Measurements from ENCODE around the gene MAPK4.
"Not testable (repeated sequence)": the region's sequence is repeated elsewhere in the genome, so short reads cannot be mapped to it uniquely, and the experiment has no call there.

The MAPK4 gene

GRCh38 chr18:50559752-50560680, at the start of gene MAPK4:
MAPK4 (plus strand) TSS chr18:50560087; CDS start chr18:50663959, 103,872 bp downstream.
- Histone ChIP-seq H3K27ac (ENCODE audit: low read length) (peak within 1 kb of the TSS; percentile 55), H3K4me3 (ENCODE audit: low read length in 2 of 2) (peak within 1 kb of the TSS; percentile 81 to 82), H3K36me3 (ENCODE audit: control insufficient read depth in 2 of 2, insufficient read depth in 2 of 2, low read length in 2 of 2) (no peaks in the 10 kb centered on the region), H3K4me1 (ENCODE audit: control insufficient read depth, insufficient read depth, low read length) (peaks cover 20% of the 10 kb centered on the region), H3K27me3 (ENCODE audit: control insufficient read depth in 1 of 2, insufficient read depth in 2 of 2, low read length in 2 of 2) (peaks cover 0 to 2% of the 10 kb centered on the region in 2 donors), H3K9ac (ENCODE audit: low read length in 2 of 2) (peak within 1 kb of the TSS; percentile 76 to 86), H3K9me3 (ENCODE audit: control insufficient read depth in 2 of 2, low read length in 2 of 2) (peaks cover 5 to 6% of the 10 kb centered on the region in 2 donors)

- H3K4me1 ChIP-seq (ENCODE audit: control insufficient read depth, insufficient read depth, low read length); H3K27ac ChIP-seq (ENCODE audit: low read length); H3K36me3 ChIP-seq (ENCODE audit: control insufficient read depth in 2 of 2, insufficient read depth in 2 of 2, low read length in 2 of 2); H3K4me3 ChIP-seq (ENCODE audit: low read length in 2 of 2); H3K9me3 ChIP-seq (ENCODE audit: control insufficient read depth in 2 of 2, low read length in 2 of 2); H3K27me3 ChIP-seq (ENCODE audit: control insufficient read depth in 1 of 2, insufficient read depth in 2 of 2, low read length in 2 of 2); H3K9ac ChIP-seq (ENCODE audit: low read length in 2 of 2): not testable (repeated sequence)
Observed at GRCh38 chr18:50517277-50517676, 42.6 kb upstream of the MAPK4 start.

GRCh38 chr18:50518787-50519546, 40.9 kb upstream of the MAPK4 start:
- no peaks in the 10 kb centered on the region for H3K27me3 ChIP-seq (ENCODE audit: control insufficient read depth in 1 of 2, insufficient read depth in 2 of 2, low read length in 2 of 2)
- no peaks in the 10 kb centered on the region for H3K36me3 ChIP-seq (ENCODE audit: control insufficient read depth in 2 of 2, insufficient read depth in 2 of 2, low read length in 2 of 2)
- H3K9me3 ChIP-seq (ENCODE audit: control insufficient read depth in 2 of 2, low read length in 2 of 2) = no peaks in the 10 kb centered on the region
- H3K4me1 ChIP-seq (ENCODE audit: control insufficient read depth, insufficient read depth, low read length) = no peaks in the 10 kb centered on the region
- H3K27ac ChIP-seq (ENCODE audit: low read length) = no peak overlapping the region
- H3K4me3 ChIP-seq (ENCODE audit: low read length in 2 of 2) = no peak overlapping the region
- no peak overlapping the region for H3K9ac ChIP-seq (ENCODE audit: low read length in 2 of 2)

GRCh38 chr18:50523165-50523564, 36.7 kb upstream of the MAPK4 start:
- Histone ChIP-seq H3K9me3 (ENCODE audit: control insufficient read depth in 2 of 2, low read length in 2 of 2) (no peaks in the 10 kb centered on the region), H3K36me3 (ENCODE audit: control insufficient read depth in 2 of 2, insufficient read depth in 2 of 2, low read length in 2 of 2) (no peaks in the 10 kb centered on the region), H3K4me3 (ENCODE audit: low read length in 2 of 2) (no peak overlapping the region), H3K9ac (ENCODE audit: low read length in 2 of 2) (no peak overlapping the region), H3K27ac (ENCODE audit: low read length) (no peak overlapping the region), H3K4me1 (ENCODE audit: control insufficient read depth, insufficient read depth, low read length) (no peaks in the 10 kb centered on the region), H3K27me3 (ENCODE audit: control insufficient read depth in 1 of 2, insufficient read depth in 2 of 2, low read length in 2 of 2) (no peaks in the 10 kb centered on the region)

- H3K9ac ChIP-seq (ENCODE audit: low read length in 2 of 2) = no peak overlapping the region
- H3K9me3 ChIP-seq (ENCODE audit: control insufficient read depth in 2 of 2, low read length in 2 of 2) = no peaks in the 10 kb centered on the region
- H3K36me3 ChIP-seq (ENCODE audit: control insufficient read depth in 2 of 2, insufficient read depth in 2 of 2, low read length in 2 of 2) = no peaks in the 10 kb centered on the region
- H3K27me3 ChIP-seq (ENCODE audit: control insufficient read depth in 1 of 2, insufficient read depth in 2 of 2, low read length in 2 of 2) = no peaks in the 10 kb centered on the region
- H3K4me1 ChIP-seq (ENCODE audit: control insufficient read depth, insufficient read depth, low read length) = no peaks in the 10 kb centered on the region
- no peak overlapping the region for H3K27ac ChIP-seq (ENCODE audit: low read length)
- no peak overlapping the region for H3K4me3 ChIP-seq (ENCODE audit: low read length in 2 of 2)
Observed at GRCh38 chr18:50527636-50528307, 32.1 kb upstream of the MAPK4 start.

GRCh38 chr18:50528806-50529205, 31.1 kb upstream of the MAPK4 start:
- H3K4me3 ChIP-seq (ENCODE audit: low read length in 2 of 2) = no peak overlapping the region
- H3K27me3 ChIP-seq (ENCODE audit: control insufficient read depth in 1 of 2, insufficient read depth in 2 of 2, low read length in 2 of 2) = no peaks in the 10 kb centered on the region
- H3K36me3 ChIP-seq (ENCODE audit: control insufficient read depth in 2 of 2, insufficient read depth in 2 of 2, low read length in 2 of 2) = no peaks in the 10 kb centered on the region
- no peak overlapping the region for H3K27ac ChIP-seq (ENCODE audit: low read length)
- no peaks in the 10 kb centered on the region for H3K4me1 ChIP-seq (ENCODE audit: control insufficient read depth, insufficient read depth, low read length)
- H3K9ac ChIP-seq (ENCODE audit: low read length in 2 of 2) = no peak overlapping the region
- H3K9me3 ChIP-seq (ENCODE audit: control insufficient read depth in 2 of 2, low read length in 2 of 2) = peaks cover 0 to 5% of the 10 kb centered on the region in 2 donors

- not testable (repeated sequence) for H3K9ac ChIP-seq (ENCODE audit: low read length in 2 of 2); H3K27ac ChIP-seq (ENCODE audit: low read length); H3K36me3 ChIP-seq (ENCODE audit: control insufficient read depth in 2 of 2, insufficient read depth in 2 of 2, low read length in 2 of 2); H3K27me3 ChIP-seq (ENCODE audit: control insufficient read depth in 1 of 2, insufficient read depth in 2 of 2, low read length in 2 of 2); H3K4me1 ChIP-seq (ENCODE audit: control insufficient read depth, insufficient read depth, low read length); H3K4me3 ChIP-seq (ENCODE audit: low read length in 2 of 2); H3K9me3 ChIP-seq (ENCODE audit: control insufficient read depth in 2 of 2, low read length in 2 of 2)
Observed at GRCh38 chr18:50533822-50534221, 26.1 kb upstream of the MAPK4 start.

GRCh38 chr18:50544476-50544875, 15.4 kb upstream of the MAPK4 start:
- not testable (repeated sequence) for H3K27ac ChIP-seq (ENCODE audit: low read length); H3K4me1 ChIP-seq (ENCODE audit: control insufficient read depth, insufficient read depth, low read length); H3K9me3 ChIP-seq (ENCODE audit: control insufficient read depth in 2 of 2, low read length in 2 of 2); H3K36me3 ChIP-seq (ENCODE audit: control insufficient read depth in 2 of 2, insufficient read depth in 2 of 2, low read length in 2 of 2); H3K27me3 ChIP-seq (ENCODE audit: control insufficient read depth in 1 of 2, insufficient read depth in 2 of 2, low read length in 2 of 2); H3K4me3 ChIP-seq (ENCODE audit: low read length in 2 of 2); H3K9ac ChIP-seq (ENCODE audit: low read length in 2 of 2)

- Histone ChIP-seq H3K9me3 (ENCODE audit: control insufficient read depth in 2 of 2, low read length in 2 of 2) (peaks cover 0 to 6% of the 10 kb centered on the region in 2 donors), H3K4me3 (ENCODE audit: low read length in 2 of 2) (no peak overlapping the region), H3K9ac (ENCODE audit: low read length in 2 of 2) (no peak overlapping the region), H3K27ac (ENCODE audit: low read length) (no peak overlapping the region), H3K27me3 (ENCODE audit: control insufficient read depth in 1 of 2, insufficient read depth in 2 of 2, low read length in 2 of 2) (no peaks in the 10 kb centered on the region), H3K4me1 (ENCODE audit: control insufficient read depth, insufficient read depth, low read length) (no peaks in the 10 kb centered on the region), H3K36me3 (ENCODE audit: control insufficient read depth in 2 of 2, insufficient read depth in 2 of 2, low read length in 2 of 2) (no peaks in the 10 kb centered on the region)
Observed at GRCh38 chr18:50545936-50546335, 14.0 kb upstream of the MAPK4 start.

GRCh38 chr18:50548160-50548559, 11.7 kb upstream of the MAPK4 start:
- no peaks in the 10 kb centered on the region for H3K4me1 ChIP-seq (ENCODE audit: control insufficient read depth, insufficient read depth, low read length)
- H3K9me3 ChIP-seq (ENCODE audit: control insufficient read depth in 2 of 2, low read length in 2 of 2) = peaks cover 0 to 6% of the 10 kb centered on the region in 2 donors
- H3K4me3 ChIP-seq (ENCODE audit: low read length in 2 of 2) = no peak overlapping the region
- H3K36me3 ChIP-seq (ENCODE audit: control insufficient read depth in 2 of 2, insufficient read depth in 2 of 2, low read length in 2 of 2) = no peaks in the 10 kb centered on the region
- no peaks in the 10 kb centered on the region for H3K27me3 ChIP-seq (ENCODE audit: control insufficient read depth in 1 of 2, insufficient read depth in 2 of 2, low read length in 2 of 2)
- H3K9ac ChIP-seq (ENCODE audit: low read length in 2 of 2) = no peak overlapping the region
- H3K27ac ChIP-seq (ENCODE audit: low read length) = no peak overlapping the region
